ENCODE data around the gene CACNA1F.

GRCh38 chrX:49172280-49172780, 60.8 kb downstream of the CACNA1F start:
- TF ChIP-seq ZFP3 (CRISPR knock-in tag; IDR thresholded peaks at IDR 0.05) (no peak), PATZ1 (CRISPR knock-in tag; IDR thresholded peaks at IDR 0.05; ENCODE audit: borderline replicate concordance) (no peak), ZNF8 (CRISPR knock-in tag; IDR thresholded peaks at IDR 0.05) (no peak), CSDC2 (CRISPR knock-in tag; IDR thresholded peaks at IDR 0.05) (no peak), ARNTL (CRISPR knock-in tag; IDR thresholded peaks at IDR 0.05; ENCODE audit: borderline replicate concordance, low read depth) (no peak), BACH2 (CRISPR knock-in tag; IDR thresholded peaks at IDR 0.05; ENCODE audit: borderline replicate concordance) (no peak), TCF4 (CRISPR knock-in tag; IDR thresholded peaks at IDR 0.05; ENCODE audit: borderline replicate concordance) (no peak), ZNF565 (CRISPR knock-in tag; conservative IDR thresholded peaks at IDR 0.05; ENCODE audit: low read depth) (no peak)

Data from SK-N-SH treated with all-trans-retinoic acid at 6 μM for 48 hours (cell line).